GM19372 (cell line): ENCODE results near the gene STAB1.

Source experiments
- ATAC-seq: cut with Tn5 transposase; IDR thresholded peaks from one replicate; pipeline ENCODE4 v1.9.1; 2021; ENCODE audit warnings: mild to moderate bottlenecking, low read depth, moderate library complexity; ENCODE audit not compliant: unreplicated experiment

The STAB1 gene

GRCh38 chr3:52483081-52483480 is 12.1 kb upstream of the STAB1 start:
- ATAC-seq, result no peak

- no peak for ATAC-seq
These were observed 11.4 kb upstream of the STAB1 start for GRCh38 chr3:52483577-52484381.

- no peak for ATAC-seq
These were observed 10.3 kb upstream of the STAB1 start for GRCh38 chr3:52484680-52485461.

GRCh38 chr3:52487050-52487787 is 7.9 kb upstream of the STAB1 start:
- no peak for ATAC-seq

- no peak for ATAC-seq
These were observed 7.1 kb upstream of the STAB1 start for GRCh38 chr3:52487788-52488691.

- ATAC-seq, result no peak
These were observed 6.4 kb upstream of the STAB1 start for GRCh38 chr3:52488746-52489145.

- no peak for ATAC-seq
These were observed 5.7 kb upstream of the STAB1 start for GRCh38 chr3:52489453-52489852.

GRCh38 chr3:52490035-52490938 is 4.9 kb upstream of the STAB1 start:
- ATAC-seq, result no peak

GRCh38 chr3:52490939-52491526 is 4.1 kb upstream of the STAB1 start:
- no peak for ATAC-seq

- no peak for ATAC-seq
These were observed 3.1 kb upstream of the STAB1 start for GRCh38 chr3:52492059-52492458.

- ATAC-seq, result no peak
These were observed 1.7 kb upstream of the STAB1 start for GRCh38 chr3:52493232-52494017.

GRCh38 chr3:52494445-52494844 is 693 bp upstream of the STAB1 start:
- ATAC-seq, result no peak

GRCh38 chr3:52495777-52496602 is 852 bp downstream of the STAB1 start:
- no peak for ATAC-seq

GRCh38 chr3:52498137-52499054 is 3.3 kb downstream of the STAB1 start:
- ATAC-seq, result no peak

GRCh38 chr3:52501046-52501445 is 5.9 kb downstream of the STAB1 start:
- ATAC-seq, result no peak

- no peak for ATAC-seq
These were observed 6.9 kb downstream of the STAB1 start for GRCh38 chr3:52502001-52502400.
